ENCODE data around the gene C11orf54.
"Not testable (repeated sequence)": the region's sequence is repeated elsewhere in the genome, so short reads cannot be mapped to it uniquely, and the experiment has no call there.

Gene C11orf54

DNA sequence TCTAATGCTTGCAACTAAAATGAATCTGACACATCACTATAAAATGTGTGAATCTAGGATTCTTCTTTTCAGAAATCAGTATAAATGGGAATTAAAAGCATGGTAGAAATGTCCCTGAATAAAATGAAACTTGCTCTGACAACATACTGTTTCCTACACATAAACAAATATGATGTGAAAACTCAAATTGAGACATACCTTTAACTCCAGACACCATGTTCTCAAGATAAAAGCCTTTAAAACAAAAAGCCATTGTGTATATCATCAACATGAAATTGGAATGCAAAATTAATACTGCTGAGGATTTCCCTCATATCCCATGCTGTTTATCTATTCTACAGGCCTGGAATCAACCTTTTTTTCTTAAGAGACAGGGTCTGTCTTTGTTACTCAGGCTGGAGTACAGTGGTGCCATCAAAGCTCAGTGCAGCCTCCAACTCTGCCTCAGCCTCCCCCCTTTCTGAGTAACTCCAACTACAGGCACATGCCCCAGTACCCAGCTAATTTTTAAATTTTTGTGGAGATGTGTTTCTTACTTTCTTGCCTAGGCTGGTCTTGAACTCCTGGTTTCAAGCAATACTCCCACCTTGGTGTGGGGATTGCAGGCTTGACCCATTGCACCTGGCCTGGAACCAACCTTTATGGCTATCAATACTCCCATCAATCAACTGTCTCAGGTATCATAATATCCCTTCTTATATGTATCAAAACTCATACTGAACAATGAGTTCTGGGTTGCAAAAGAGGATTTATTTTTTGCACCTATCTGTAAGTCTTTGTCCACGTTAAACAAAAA lies 6.8 kb upstream of the C11orf54 start:
- no peak for DNase-seq

DNA sequence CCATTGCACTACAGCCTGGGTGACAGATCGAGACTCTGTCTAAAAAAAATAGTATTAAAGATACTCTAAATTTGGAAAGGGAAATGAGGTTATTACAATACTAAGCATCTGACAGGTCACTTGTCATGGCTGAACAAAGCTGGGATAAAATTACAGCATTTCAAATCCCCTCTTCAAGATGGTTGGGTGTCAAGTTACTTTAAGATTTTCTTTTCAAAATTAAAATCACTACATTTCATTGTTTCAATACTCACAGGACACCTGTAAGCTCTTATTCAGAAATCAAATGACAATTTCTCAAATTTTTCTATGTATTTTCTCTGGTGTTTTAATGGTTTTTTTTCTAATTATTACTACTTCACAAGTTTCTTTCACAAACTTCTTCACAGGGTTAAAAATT lies 5.8 kb upstream of the C11orf54 start:
- no peak for DNase-seq

DNA sequence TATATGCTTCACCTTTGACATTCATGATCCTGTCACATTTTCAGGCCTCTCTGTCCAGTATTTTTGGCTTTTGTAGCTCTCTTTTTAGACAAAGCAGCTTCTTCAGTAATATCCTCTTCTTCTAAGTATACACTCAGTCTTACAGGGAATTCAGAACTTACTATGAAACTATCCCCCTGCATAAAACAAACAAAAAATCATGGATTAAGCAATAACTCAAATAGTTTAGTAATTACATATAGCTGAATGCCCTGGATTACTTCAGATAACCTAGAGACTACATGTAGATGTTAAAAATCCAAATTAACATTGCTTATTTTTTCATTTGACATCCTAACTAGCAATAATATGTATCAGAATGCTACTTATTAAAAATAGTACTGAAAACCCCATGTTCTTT lies 5.3 kb upstream of the C11orf54 start:
- DNase-seq, result no peak

DNA sequence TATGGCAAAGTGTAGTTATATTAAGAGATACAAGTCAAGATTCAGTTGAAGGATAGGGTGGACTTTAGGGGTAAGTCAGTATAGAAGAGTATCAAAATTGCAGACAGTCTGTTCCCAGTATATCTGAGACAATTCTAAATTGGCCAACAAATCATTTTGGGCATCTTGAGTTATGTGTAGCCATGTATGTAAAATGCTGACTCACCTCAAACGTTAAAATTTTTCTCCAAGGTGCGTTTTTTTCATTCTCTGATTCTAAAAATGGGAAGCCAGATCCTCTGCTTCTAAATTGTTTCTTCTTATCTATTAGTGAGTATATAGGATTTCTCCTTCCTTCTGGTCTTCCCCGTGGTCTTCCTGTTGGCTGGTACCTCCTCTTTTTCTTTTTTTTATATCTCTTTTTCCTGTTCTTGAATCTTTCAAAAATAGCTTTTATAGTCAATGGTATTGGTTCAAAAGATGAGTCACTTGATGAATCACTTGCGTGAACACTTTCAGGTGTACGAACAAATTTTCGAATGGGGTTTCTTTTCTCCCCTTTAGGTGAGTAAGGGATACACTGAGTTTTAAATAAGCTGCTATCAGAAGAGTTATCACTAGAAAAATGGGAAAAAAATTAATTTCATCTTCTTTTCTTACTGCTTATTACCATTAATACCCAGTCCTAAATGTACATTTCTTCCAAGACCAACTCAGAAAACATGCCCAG lies 3.4 kb upstream of the C11orf54 start:
- DNase-seq, result no peak

DNA sequence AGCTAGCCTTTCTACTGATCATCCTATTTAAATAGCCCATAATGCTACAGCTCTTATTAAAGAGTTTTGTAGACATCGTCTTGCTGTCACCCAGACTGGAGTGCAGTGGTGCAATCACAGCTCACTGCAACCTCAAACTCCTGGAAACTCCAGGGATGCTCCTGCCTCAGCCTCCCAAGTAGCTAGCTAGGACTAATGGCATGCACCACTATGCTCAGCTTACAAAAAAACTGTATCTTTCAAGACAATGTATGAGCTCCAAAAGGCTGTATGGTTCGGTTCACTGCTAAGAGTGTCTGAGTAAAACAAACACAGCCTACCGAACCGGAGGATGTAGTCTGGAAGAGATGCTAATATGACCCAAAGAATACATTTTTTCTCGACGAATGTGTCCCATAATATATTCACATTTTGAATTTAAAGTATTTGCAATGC lies 2.8 kb upstream of the C11orf54 start:
- DNase-seq, result no peak

DNA sequence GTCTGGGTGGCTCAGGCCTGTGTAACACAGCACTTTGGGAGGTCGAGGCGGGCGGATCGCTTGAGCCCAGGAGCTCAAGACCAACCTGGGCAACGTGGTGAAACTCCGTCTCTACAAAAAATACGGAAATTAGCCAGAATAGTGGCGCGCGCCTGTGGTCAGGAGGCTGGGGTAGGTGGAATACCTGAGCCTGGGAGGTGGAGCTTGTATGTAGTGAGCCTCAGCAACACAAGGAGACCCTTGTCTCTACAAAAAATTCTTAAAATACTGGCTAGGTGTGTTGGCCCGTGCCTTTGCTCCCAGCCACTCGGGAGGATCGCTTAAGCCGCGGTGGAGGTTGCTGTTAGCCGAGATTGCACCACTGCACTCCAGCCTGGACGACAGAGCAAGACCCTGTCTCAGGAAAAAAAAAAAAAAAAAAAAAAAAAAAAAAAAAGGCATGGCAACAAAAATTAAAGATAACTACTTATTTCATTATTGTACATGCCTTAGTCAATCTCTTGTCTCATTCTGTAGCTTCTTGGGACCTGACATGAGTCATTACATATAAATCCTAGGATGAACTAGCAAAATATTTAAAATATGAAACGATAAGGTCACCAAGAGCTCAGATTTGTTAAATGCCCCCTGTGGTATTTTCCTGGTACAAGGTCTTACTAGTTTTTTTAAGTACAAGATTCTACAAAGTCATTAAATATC lies 1.3 kb upstream of the C11orf54 start:
- DNase-seq, result no peak

DNA sequence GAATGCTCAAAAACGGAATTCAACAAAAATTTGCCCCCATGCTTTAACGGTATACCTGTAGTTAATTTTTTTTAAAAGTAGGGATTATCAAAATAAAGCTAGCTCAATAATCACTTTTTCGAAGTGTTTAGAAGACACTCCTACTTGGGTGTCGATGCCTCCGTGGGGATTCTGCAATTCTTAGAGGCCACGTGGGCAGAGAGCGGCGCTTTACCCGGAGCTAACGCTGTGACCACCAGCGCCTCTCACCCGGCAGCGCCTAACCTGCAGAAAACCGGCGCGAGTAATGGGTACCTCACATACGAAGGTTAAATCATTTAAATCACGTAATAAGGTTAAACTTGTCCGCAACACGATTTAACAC lies 760 bp upstream of the C11orf54 start:
- DNase-seq, result peak; percentile 14

DNA sequence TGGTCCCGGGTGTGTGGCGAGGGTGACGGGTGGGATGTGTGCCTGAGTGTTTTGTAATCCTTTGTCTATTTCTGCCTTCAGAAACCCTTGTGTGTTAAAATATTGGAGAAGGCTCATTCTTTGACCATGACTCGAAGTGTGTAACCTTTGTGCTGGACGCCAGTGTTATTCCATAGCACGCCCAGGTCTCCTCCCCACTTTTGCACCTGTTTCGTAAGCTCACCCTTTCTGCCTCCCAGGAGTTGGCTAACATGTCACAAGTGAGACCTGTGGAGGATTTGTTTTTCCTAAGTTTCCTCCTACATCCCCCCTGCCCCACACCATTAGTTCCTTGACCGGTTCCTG lies 382 bp downstream of the C11orf54 start:
- no peak for DNase-seq

DNA sequence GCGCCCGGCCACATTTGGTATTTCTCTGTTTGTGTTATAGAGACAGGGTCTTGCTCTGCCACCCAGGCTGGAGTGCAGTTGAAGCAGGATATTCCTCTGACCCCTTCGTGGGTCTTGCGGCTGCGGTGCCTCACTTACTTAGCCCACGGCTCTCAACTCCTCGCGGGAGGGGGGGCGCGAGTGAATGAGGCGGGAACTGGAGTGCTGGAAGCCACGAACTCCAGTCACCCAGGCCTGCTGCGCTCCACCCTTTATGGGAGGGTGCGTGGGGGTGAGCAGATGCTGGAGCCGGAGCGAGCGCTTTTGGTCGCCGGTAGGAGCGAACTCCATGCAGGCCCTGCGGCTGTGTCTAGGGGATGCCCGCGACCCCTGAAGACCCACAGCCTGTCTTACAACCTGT lies 1.8 kb downstream of the C11orf54 start:
- DNase-seq, result no peak

DNA sequence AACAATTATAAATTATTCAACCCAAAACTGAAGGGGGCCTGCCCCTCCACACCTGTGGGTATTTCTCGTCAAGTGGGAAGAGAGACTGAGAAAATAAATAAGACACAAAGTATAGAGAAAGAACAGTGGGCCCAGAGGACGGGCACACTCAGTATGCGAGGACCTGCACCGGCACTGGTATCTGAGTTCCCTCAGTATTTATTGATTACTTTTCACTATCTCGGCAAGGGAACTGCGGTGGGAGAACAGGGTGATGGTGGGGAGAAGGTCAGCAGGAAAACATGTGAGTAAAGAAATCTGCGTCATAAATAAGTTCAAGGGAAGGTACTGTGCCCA lies 3.2 kb downstream of the C11orf54 start:
- no peak for DNase-seq

DNA sequence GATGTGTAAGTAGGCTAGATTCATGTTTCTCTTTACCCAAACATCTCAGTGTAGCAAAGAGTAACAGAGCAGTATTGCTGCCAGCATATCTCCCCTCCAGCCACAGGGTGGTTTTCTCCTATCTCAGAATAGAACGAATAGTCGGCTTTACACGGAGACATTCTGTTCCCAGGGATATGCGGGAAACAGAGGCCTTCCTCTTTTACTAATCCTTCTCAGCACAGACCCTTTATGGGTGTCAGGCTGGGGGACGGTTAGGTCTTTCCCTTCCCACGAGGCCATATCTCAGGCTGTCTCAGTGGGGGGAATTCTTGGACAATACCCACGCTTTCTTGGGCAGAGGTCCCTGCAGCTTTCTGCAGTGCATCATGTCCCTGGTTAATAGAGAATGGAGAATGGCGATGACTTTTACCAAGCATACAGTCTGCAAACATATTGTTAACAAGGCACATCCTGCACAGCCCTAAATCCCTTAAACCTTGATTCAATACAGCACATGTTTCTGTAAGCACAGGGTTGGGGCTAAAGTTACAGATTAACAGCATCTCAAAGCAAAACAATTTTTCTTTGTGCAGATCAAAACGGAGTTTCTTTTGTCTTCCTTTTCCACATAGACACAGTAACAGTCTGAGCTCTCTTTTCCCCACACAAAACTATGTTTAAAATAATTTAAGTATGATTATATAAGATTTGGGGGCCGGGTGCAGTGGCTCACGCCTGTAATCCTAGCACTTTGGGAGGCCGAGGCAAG lies 3.7 kb downstream of the C11orf54 start:
- not testable (repeated sequence) for DNase-seq

DNA sequence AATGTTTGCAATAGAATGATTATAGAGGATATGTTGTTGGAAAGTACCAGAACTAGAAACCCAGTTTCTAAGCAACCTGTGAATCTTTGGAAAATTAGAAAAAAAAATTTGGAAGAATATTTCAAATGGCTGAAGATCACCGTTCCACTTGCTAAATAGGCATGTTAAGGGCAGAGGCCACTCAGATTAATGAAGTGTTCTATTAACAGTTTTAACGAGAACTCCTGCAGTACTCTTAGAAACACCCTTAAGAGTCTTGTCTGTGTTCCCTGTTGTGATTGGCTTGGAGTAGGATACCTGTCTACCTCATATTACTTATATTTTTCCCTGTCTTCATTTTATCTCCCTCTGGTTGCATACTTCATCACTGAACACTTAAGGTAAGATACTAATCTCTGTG lies 4.6 kb downstream of the C11orf54 start:
- no peak for DNase-seq

DNA sequence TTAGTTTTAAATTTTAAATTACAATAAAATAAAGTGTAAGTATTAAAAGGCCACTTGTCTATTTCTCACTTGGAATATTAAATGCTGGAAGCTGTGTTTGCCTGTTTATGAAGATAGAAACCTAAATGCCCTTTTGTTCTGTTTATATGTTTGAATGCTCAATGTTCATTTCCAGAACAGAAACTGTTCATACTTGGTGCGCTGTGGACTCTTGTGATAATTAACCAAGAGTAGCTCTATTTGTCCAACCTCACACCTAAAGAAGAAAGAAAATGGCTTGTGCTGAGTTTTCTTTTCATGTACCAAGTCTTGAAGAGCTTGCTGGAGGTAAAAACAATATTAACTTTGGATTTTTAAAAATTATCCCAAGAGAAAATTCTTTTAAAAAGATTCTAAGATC lies 5.7 kb downstream of the C11orf54 start:
- no peak for DNase-seq

DNA sequence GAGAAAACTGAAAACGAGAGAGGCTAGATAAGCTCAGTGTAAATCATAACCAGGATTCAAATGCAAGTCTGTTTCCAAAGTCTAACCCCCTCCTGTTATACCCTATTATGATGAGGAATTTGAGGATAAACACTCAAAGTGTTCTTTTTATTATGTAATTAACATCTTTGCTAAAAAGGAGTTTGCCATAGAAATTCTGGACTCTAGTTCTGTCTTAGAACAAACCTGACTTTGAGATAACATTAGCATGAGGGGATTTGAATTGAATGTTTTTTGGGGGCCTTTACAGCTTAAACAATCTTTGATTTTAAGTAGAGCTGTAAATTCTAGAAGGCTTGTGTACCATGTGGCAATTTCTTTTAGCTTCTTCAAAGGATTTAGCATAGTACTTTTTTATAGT lies 9.5 kb downstream of the C11orf54 start:
- no peak for DNase-seq

DNA sequence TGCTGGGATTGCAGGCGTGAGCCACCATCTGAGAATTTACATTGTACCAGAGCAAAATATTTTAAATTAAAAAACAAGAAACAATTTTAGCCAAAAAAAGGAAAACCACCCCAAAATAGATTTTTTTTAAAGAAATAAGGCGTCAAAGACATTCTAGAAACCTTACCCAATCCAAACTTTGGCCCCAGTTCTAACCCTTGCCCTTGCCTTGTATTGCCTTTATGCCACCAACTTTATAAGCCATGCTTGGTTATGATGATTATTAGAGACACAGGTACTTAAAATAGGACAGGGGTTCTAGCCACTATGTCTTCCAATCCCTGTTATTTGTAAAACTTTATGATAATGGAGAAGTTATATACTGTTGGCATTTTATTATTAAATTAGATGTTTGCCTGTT lies 11.8 kb downstream of the C11orf54 start:
- no peak for DNase-seq

DNA sequence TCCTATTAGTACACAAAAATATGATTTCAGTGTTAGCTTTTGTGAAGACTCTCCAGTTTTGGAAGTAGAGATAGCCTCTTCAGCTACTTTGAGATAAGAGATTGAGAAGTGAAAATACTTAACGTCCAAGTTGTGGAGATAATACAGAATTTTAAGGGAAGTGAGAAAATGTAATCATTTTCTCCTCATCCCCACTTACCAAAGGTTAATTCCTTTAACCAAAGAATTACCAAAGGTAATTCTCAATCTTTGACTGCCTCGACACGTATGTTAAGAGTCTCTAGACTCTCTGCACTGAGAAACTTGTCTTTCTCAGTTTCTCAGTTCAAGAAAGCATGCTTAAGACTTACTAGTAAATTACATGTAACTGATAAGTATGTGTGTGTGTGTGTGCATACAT lies 15.3 kb downstream of the C11orf54 start:
- DNase-seq, result no peak

DNA sequence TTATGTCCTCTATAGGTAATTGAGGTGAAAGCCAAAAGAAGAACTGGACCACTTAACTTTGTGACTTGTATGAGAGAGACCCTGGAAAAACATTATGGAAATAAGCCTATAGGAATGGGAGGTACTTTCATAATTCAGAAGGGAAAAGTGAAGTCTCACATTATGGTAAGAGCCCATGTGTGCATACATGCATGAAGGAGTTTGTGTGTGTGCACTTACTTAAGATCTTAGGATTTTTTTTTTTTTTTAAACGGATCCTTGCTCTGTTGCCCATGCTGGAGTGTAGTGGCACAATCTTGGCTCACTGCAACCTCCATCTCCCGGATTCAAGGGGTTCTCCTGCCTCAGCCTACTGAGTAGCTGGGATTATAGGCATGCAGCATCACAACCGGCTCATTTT lies 15.8 kb downstream of the C11orf54 start:
- no peak for DNase-seq

DNA sequence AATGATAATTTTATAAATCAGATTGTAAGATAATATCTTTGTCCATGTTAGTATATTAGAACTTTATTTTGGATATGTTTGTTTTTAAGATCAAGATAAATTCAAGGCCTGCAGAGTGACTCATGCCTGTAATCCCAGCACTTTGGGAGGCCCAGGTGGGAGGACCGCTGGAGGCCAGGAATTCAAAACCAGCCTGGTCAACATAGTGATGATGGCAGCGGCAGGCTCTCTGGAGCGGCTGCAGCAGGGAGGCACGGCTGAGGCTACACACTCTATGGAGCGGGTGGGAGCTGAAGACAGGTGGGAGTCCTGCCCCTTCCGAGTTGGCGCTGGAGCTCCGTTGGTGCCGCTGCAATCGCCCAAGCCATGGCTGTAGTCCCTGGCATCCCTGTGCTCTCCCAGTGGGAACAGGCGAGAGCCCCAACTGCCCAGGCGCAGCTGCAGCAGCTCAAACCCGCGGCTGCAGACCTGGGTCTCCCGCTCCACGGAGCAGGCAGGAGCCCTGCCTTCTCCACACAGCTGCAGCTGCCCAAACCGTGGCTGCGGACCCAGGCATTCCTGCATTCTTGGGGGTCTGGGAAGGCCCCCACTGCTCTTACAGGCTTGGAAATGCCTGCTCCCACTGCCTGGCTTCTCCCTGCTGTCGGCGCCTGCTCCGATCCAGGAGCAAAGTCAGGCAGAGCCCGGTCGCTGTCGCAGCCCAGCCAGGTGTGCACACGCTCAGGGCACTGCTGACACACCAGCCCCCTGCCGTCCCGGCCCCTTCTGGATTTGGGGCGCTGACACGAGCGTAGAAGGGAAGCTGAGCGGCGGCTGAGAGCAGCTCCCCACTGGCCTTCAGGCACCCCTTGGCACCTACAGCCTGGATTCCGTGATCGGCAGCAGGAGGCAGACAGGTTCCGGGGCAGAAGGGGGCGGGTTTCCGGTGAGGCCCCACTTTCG lies 16.7 kb downstream of the C11orf54 start:
- no peak for DNase-seq

DNA sequence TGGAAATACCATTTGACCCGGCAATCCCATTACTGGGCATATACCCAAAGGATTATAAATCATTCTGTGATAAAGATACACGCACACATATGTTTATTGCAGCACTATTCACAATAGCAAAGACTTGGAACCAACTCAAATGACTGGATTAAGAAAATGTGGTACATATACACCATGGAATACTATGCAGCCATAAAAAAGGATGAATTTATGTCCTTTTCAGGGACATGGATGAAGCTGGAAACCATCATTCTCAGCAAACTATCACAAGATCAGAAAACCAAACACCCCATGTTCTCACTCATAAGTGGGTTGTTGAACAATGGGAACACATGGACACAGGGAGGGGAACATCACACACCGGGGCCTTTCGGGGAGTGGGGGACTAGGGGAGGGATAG lies 17.7 kb downstream of the C11orf54 start:
- not testable (repeated sequence) for DNase-seq

DNA sequence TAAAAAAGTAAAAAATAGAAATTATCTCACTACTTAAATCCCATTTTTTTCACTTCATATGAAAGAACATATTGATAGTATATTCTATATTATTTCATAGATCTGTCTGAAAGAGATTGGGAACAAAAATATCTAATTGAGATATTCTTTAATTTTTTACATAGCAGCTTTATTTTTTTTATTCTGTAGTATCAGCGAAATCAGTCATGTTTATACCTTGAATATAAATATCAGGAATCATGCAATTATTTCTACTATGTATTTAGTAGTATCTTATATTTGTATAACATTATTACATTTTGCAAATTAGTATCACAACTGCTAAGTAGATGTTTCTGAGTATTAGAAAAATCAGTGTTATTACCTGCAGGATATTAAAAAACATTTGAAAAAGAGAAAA lies 20.4 kb downstream of the C11orf54 start:
- DNase-seq, result no peak

DNA sequence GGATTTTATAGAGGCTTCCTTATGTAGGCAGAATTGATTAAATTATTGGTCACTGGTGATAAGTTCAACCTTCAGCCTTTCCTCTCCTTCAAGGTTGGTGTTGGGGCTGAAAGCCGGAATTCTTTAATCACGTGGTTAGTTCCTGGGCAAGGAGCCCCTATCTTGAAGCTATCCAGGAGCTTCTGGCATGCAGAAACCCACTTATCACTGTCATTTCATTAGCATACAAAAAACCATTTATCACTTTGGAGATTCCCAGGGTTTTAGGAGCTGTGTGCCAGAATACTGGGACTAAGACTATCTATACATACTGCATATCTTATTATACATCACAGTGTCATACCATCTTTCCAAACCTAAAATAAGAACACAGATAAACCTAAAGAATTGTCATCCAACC lies 24.1 kb downstream of the C11orf54 start:
- DNase-seq, result no peak

DNA sequence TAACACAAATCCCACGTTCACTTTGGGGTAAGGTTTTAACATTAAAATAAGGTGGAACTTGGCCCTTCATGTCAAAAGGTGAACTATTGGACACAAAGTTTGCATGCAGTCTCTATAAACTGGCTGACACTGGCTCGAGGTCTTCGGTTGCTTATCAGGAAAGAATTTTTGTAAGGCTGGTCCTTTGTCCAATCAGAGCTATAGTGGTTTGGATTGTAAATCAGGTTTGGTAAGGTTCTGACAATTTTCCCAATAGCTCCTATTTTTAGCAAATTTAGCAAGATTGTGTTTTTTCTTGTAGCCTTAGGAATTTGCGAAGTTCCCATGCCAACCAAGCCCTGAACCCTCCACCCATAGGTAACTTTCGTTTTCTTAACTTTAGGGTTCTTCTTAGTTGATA lies 25.0 kb downstream of the C11orf54 start:
- DNase-seq, result no peak

Measured in NCI-H2107 (cell line).